CD4-positive, alpha-beta T cell treated with Interleukin-6 at 100 ng/mL for 8 hours (primary cell): ENCODE measurements around the gene CD247.
A peak's percentile ranks its signal among the peaks of the same experiment; 100 is the strongest.

Source experiments
- DNase-seq: peaks from one replicate; pipeline ENCODE4 v3.0.0-alpha.2; 2020; ENCODE audit warnings: mixed read lengths, low spot score

CD247 gene

GRCh38 chr1:167463080-167463479 lies 55.2 kb downstream of the CD247 start:
- no peak for DNase-seq

- no peak for DNase-seq
Observed at GRCh38 chr1:167462341-167462740, 56.0 kb downstream of the CD247 start.

GRCh38 chr1:167460836-167461235 lies 57.5 kb downstream of the CD247 start:
- peak; percentile 43 for DNase-seq

- no peak for DNase-seq
Observed at GRCh38 chr1:167457936-167458584, 60.3 kb downstream of the CD247 start.

GRCh38 chr1:167456926-167457325 lies 61.4 kb downstream of the CD247 start:
- DNase-seq, result no peak

- no peak for DNase-seq
Observed at GRCh38 chr1:167456524-167456923, 61.8 kb downstream of the CD247 start.

- DNase-seq, result peak; percentile 38
Observed at GRCh38 chr1:167455786-167456446, 62.4 kb downstream of the CD247 start.

GRCh38 chr1:167454894-167455785 lies 63.2 kb downstream of the CD247 start:
- DNase-seq, result peak; percentile 77

- no peak for DNase-seq
Observed at GRCh38 chr1:167454304-167454893, 63.9 kb downstream of the CD247 start.

GRCh38 chr1:167453123-167453522 lies 65.2 kb downstream of the CD247 start:
- no peak for DNase-seq

GRCh38 chr1:167452483-167452882 lies 65.8 kb downstream of the CD247 start:
- no peak for DNase-seq

GRCh38 chr1:167450843-167451242 lies 67.5 kb downstream of the CD247 start:
- no peak for DNase-seq

- peak; percentile 79 for DNase-seq
Observed at GRCh38 chr1:167447521-167448136, 70.7 kb downstream of the CD247 start.

GRCh38 chr1:167446966-167447365 lies 71.4 kb downstream of the CD247 start:
- no peak for DNase-seq

- DNase-seq, result no peak
Observed at GRCh38 chr1:167443757-167444156, 74.6 kb downstream of the CD247 start.

- no peak for DNase-seq
Observed at GRCh38 chr1:167442854-167443565, 75.3 kb downstream of the CD247 start.

GRCh38 chr1:167442142-167442848 lies 76.0 kb downstream of the CD247 start:
- DNase-seq, result peak; percentile 88

- DNase-seq, result no peak
Observed at GRCh38 chr1:167441222-167441621, 77.1 kb downstream of the CD247 start.

GRCh38 chr1:167440776-167441175 lies 77.6 kb downstream of the CD247 start:
- DNase-seq, result no peak

GRCh38 chr1:167440345-167440744 lies 78.0 kb downstream of the CD247 start:
- DNase-seq, result no peak
